HEK293 (cell line): Measurements from ENCODE around the gene MATN1.

Source experiments
- ZNF211 ChIP-seq: fragments of 450-650 bp; formaldehyde crosslinking; IDR thresholded peaks from 2 replicates; pipeline ENCODE4 v1.5.1; 2016; ENCODE audit warnings: low read depth, missing biosample characterization, missing genetic modification characterization
- ZNF76 ChIP-seq: fragments of 450-650 bp; formaldehyde crosslinking; IDR thresholded peaks from 2 replicates; pipeline ENCODE4; 2016; ENCODE audit warnings: low read depth, missing biosample characterization, missing genetic modification characterization, borderline replicate concordance
- ZSCAN4 ChIP-seq: fragments of 450-650 bp; formaldehyde crosslinking; IDR thresholded peaks from 2 replicates; pipeline ENCODE4 v1.5.1; 2017; ENCODE audit warnings: missing biosample characterization, missing genetic modification characterization
- TF ChIP-seq, protein P1 (sequence below): fragments of 450-650 bp; formaldehyde crosslinking; IDR thresholded peaks from 2 replicates; pipeline ENCODE4 v1.5.1; 2016; ENCODE audit warnings: missing biosample characterization, missing genetic modification characterization
- TF ChIP-seq, protein P2 (sequence below): fragments of 450-650 bp; formaldehyde crosslinking; IDR thresholded peaks from 2 replicates; pipeline ENCODE4 v1.5.1; 2016; ENCODE audit warnings: missing biosample characterization, missing genetic modification characterization

GRCh38 chr1:30742300-30742962, 19.0 kb upstream of the MATN1 start:
- TF ChIP-seq ZNF76 (tag by site-specific recombination) (no peak), ZNF211 (tag by site-specific recombination) (no peak), ZSCAN4 (tag by site-specific recombination) (no peak)
- TF ChIP-seq, protein P1, sequence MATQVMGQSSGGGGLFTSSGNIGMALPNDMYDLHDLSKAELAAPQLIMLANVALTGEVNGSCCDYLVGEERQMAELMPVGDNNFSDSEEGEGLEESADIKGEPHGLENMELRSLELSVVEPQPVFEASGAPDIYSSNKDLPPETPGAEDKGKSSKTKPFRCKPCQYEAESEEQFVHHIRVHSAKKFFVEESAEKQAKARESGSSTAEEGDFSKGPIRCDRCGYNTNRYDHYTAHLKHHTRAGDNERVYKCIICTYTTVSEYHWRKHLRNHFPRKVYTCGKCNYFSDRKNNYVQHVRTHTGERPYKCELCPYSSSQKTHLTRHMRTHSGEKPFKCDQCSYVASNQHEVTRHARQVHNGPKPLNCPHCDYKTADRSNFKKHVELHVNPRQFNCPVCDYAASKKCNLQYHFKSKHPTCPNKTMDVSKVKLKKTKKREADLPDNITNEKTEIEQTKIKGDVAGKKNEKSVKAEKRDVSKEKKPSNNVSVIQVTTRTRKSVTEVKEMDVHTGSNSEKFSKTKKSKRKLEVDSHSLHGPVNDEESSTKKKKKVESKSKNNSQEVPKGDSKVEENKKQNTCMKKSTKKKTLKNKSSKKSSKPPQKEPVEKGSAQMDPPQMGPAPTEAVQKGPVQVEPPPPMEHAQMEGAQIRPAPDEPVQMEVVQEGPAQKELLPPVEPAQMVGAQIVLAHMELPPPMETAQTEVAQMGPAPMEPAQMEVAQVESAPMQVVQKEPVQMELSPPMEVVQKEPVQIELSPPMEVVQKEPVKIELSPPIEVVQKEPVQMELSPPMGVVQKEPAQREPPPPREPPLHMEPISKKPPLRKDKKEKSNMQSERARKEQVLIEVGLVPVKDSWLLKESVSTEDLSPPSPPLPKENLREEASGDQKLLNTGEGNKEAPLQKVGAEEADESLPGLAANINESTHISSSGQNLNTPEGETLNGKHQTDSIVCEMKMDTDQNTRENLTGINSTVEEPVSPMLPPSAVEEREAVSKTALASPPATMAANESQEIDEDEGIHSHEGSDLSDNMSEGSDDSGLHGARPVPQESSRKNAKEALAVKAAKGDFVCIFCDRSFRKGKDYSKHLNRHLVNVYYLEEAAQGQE, result no peak
- TF ChIP-seq, protein P2, sequence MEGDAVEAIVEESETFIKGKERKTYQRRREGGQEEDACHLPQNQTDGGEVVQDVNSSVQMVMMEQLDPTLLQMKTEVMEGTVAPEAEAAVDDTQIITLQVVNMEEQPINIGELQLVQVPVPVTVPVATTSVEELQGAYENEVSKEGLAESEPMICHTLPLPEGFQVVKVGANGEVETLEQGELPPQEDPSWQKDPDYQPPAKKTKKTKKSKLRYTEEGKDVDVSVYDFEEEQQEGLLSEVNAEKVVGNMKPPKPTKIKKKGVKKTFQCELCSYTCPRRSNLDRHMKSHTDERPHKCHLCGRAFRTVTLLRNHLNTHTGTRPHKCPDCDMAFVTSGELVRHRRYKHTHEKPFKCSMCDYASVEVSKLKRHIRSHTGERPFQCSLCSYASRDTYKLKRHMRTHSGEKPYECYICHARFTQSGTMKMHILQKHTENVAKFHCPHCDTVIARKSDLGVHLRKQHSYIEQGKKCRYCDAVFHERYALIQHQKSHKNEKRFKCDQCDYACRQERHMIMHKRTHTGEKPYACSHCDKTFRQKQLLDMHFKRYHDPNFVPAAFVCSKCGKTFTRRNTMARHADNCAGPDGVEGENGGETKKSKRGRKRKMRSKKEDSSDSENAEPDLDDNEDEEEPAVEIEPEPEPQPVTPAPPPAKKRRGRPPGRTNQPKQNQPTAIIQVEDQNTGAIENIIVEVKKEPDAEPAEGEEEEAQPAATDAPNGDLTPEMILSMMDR, result no peak
